ENCODE results near the gene ARHGAP15.

ARHGAP15 gene

DNA sequence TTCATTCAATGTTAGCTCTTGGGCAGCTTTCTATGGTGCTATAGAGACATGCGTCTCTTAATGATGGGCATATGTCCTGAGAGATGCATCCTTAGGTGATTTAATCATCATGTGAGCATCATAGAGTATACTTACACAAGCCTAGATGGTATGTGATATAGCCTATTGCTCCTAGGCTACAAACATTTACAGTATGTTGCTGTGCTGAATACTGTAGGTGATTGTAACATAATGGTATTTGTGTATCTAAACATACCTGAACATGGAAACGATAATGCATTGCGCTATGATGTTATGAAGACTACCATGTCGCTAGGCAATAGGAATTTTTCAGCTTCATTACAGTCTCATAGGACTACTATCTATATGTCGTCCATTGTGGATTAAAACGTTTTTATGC is 89.4 kb downstream of the ARHGAP15 start:
- Histone ChIP-seq H2BK12ac (ENCODE audit: low read length) (no peak overlapping the region), H3K27ac (ENCODE audit: low read depth, low read length) (no peak overlapping the region), H3K79me1 (ENCODE audit: low read length) (no peaks in the 10 kb centered on the region), H3K4me1 (ENCODE audit: control insufficient read depth in 1 of 2, insufficient read depth in 2 of 2, low read length in 2 of 2) (no peaks in the 10 kb centered on the region), H3K14ac (ENCODE audit: low read length) (no peak overlapping the region), H3K4me2 (ENCODE audit: low read length) (no peak overlapping the region), H3K4ac (ENCODE audit: low read depth, low read length) (no peak overlapping the region), H4K12ac (ENCODE audit: low read depth, low read length) (no peak overlapping the region), H3K9me3 (ENCODE audit: insufficient read depth, low read depth, low read length) (no peaks in the 10 kb centered on the region), H2AFZ (ENCODE audit: insufficient read depth, low read length, poor library complexity) (no peak overlapping the region), H3K23ac (ENCODE audit: low read length) (no peak overlapping the region), H2AK5ac (ENCODE audit: low read length) (no peak overlapping the region), H2BK5ac (ENCODE audit: low read depth, low read length, poor library complexity) (no peak overlapping the region), H3K18ac (ENCODE audit: low read length) (no peak overlapping the region), H4K91ac (ENCODE audit: low read depth, low read length) (no peak overlapping the region), H3K79me2 (ENCODE audit: control insufficient read depth, insufficient read depth, low read length, poor library complexity) (no peaks in the 10 kb centered on the region), H2BK120ac (ENCODE audit: insufficient read depth, low read length, poor library complexity) (no peak overlapping the region), H3K36me3 (ENCODE audit: control insufficient read depth in 1 of 2, insufficient read depth in 2 of 2, low read length in 2 of 2) (no peaks in the 10 kb centered on the region), H4K8ac (ENCODE audit: low read depth, low read length) (no peak overlapping the region), H3K27me3 (ENCODE audit: insufficient read depth, low read length) (no peaks in the 10 kb centered on the region), H3K9ac (ENCODE audit: low read length) (no peak overlapping the region), H3K4me3 (ENCODE audit: low read depth, low read length) (no peak overlapping the region)
- no CpG with 5 or more reads among the region's 6 CpGs for WGBS (ENCODE audit: extremely low coverage, insufficient coverage, insufficient read length)
- DNase-seq = peak; percentile 53 to 90

- no peak overlapping the region for H2BK12ac ChIP-seq (ENCODE audit: low read length)
- no peak overlapping the region for H2AFZ ChIP-seq (ENCODE audit: insufficient read depth, low read length, poor library complexity)
- H3K4me3 ChIP-seq (ENCODE audit: low read depth, low read length) = no peak overlapping the region
Observed at GRCh38 chr2:143219266-143219665, 90.0 kb downstream of the ARHGAP15 start.

GRCh38 chr2:143223556-143223955 is 94.3 kb downstream of the ARHGAP15 start:
- H3K4me3 ChIP-seq (ENCODE audit: low read depth, low read length) = no peak overlapping the region
- no peak for DNase-seq
- no peaks in the 10 kb centered on the region for H3K27me3 ChIP-seq (ENCODE audit: insufficient read depth, low read length)
- no peak overlapping the region for H2BK5ac ChIP-seq (ENCODE audit: low read depth, low read length, poor library complexity)
- no peak overlapping the region for H4K91ac ChIP-seq (ENCODE audit: low read depth, low read length)
- no CpG with 5 or more reads among the region's 1 CpG for WGBS (ENCODE audit: extremely low coverage, insufficient coverage, insufficient read length)
- no peak overlapping the region for H2AFZ ChIP-seq (ENCODE audit: insufficient read depth, low read length, poor library complexity)
- H3K4me1 ChIP-seq (ENCODE audit: control insufficient read depth in 1 of 2, insufficient read depth in 2 of 2, low read length in 2 of 2) = no peaks in the 10 kb centered on the region
- H3K27ac ChIP-seq (ENCODE audit: low read depth, low read length) = no peak overlapping the region
- no peak overlapping the region for H2BK12ac ChIP-seq (ENCODE audit: low read length)
- no peak overlapping the region for H2BK120ac ChIP-seq (ENCODE audit: insufficient read depth, low read length, poor library complexity)
- no peaks in the 10 kb centered on the region for H3K36me3 ChIP-seq (ENCODE audit: control insufficient read depth in 1 of 2, insufficient read depth in 2 of 2, low read length in 2 of 2)
- H3K18ac ChIP-seq (ENCODE audit: low read length) = no peak overlapping the region
- H3K79me2 ChIP-seq (ENCODE audit: control insufficient read depth, insufficient read depth, low read length, poor library complexity) = no peaks in the 10 kb centered on the region
- no peak overlapping the region for H3K14ac ChIP-seq (ENCODE audit: low read length)
- no peaks in the 10 kb centered on the region for H3K79me1 ChIP-seq (ENCODE audit: low read length)
- no peak overlapping the region for H3K9ac ChIP-seq (ENCODE audit: low read length)
- no peak overlapping the region for H4K8ac ChIP-seq (ENCODE audit: low read depth, low read length)
- H4K12ac ChIP-seq (ENCODE audit: low read depth, low read length) = no peak overlapping the region
- H3K4ac ChIP-seq (ENCODE audit: low read depth, low read length) = no peak overlapping the region
- H2AK5ac ChIP-seq (ENCODE audit: low read length) = no peak overlapping the region
- H3K4me2 ChIP-seq (ENCODE audit: low read length) = no peak overlapping the region
- H3K23ac ChIP-seq (ENCODE audit: low read length) = no peak overlapping the region
- no peaks in the 10 kb centered on the region for H3K9me3 ChIP-seq (ENCODE audit: insufficient read depth, low read depth, low read length)

More at GRCh38 chr2:143219266-143219665, 90.0 kb downstream of the ARHGAP15 start:
- peak; percentile 69 to 88 for DNase-seq
- H3K4me1 ChIP-seq (ENCODE audit: control insufficient read depth in 1 of 2, insufficient read depth in 2 of 2, low read length in 2 of 2) = no peaks in the 10 kb centered on the region
- no peak overlapping the region for H3K9ac ChIP-seq (ENCODE audit: low read length)
- H3K79me1 ChIP-seq (ENCODE audit: low read length) = no peaks in the 10 kb centered on the region
- no peak overlapping the region for H4K8ac ChIP-seq (ENCODE audit: low read depth, low read length)
- H2BK5ac ChIP-seq (ENCODE audit: low read depth, low read length, poor library complexity) = no peak overlapping the region
- H3K79me2 ChIP-seq (ENCODE audit: control insufficient read depth, insufficient read depth, low read length, poor library complexity) = no peaks in the 10 kb centered on the region
- H3K18ac ChIP-seq (ENCODE audit: low read length) = no peak overlapping the region
- H3K4me2 ChIP-seq (ENCODE audit: low read length) = no peak overlapping the region
- H4K91ac ChIP-seq (ENCODE audit: low read depth, low read length) = no peak overlapping the region
- H2BK120ac ChIP-seq (ENCODE audit: insufficient read depth, low read length, poor library complexity) = no peak overlapping the region
- H3K27ac ChIP-seq (ENCODE audit: low read depth, low read length) = no peak overlapping the region
- H3K9me3 ChIP-seq (ENCODE audit: insufficient read depth, low read depth, low read length) = no peaks in the 10 kb centered on the region
- no peak overlapping the region for H3K4ac ChIP-seq (ENCODE audit: low read depth, low read length)
- no peaks in the 10 kb centered on the region for H3K36me3 ChIP-seq (ENCODE audit: control insufficient read depth in 1 of 2, insufficient read depth in 2 of 2, low read length in 2 of 2)
- H3K27me3 ChIP-seq (ENCODE audit: insufficient read depth, low read length) = no peaks in the 10 kb centered on the region
- H2AK5ac ChIP-seq (ENCODE audit: low read length) = no peak overlapping the region
- no peak overlapping the region for H3K14ac ChIP-seq (ENCODE audit: low read length)
- WGBS (ENCODE audit: extremely low coverage, insufficient coverage, insufficient read length) = no CpG with 5 or more reads among the region's 3 CpGs
- no peak overlapping the region for H3K23ac ChIP-seq (ENCODE audit: low read length)
- no peak overlapping the region for H4K12ac ChIP-seq (ENCODE audit: low read depth, low read length)

GRCh38 chr2:143225931-143226330 is 96.7 kb downstream of the ARHGAP15 start:
- H3K4me1 ChIP-seq (ENCODE audit: control insufficient read depth in 1 of 2, insufficient read depth in 2 of 2, low read length in 2 of 2) = no peaks in the 10 kb centered on the region
- no peaks in the 10 kb centered on the region for H3K9me3 ChIP-seq (ENCODE audit: insufficient read depth, low read depth, low read length)
- H2BK12ac ChIP-seq (ENCODE audit: low read length) = no peak overlapping the region
- H3K79me2 ChIP-seq (ENCODE audit: control insufficient read depth, insufficient read depth, low read length, poor library complexity) = no peaks in the 10 kb centered on the region
- H4K91ac ChIP-seq (ENCODE audit: low read depth, low read length) = no peak overlapping the region
- H2AK5ac ChIP-seq (ENCODE audit: low read length) = no peak overlapping the region
- no peak overlapping the region for H3K23ac ChIP-seq (ENCODE audit: low read length)
- H2AFZ ChIP-seq (ENCODE audit: insufficient read depth, low read length, poor library complexity) = no peak overlapping the region
- no peak overlapping the region for H2BK5ac ChIP-seq (ENCODE audit: low read depth, low read length, poor library complexity)
- no peak overlapping the region for H3K14ac ChIP-seq (ENCODE audit: low read length)
- DNase-seq = no peak
- no peak overlapping the region for H4K8ac ChIP-seq (ENCODE audit: low read depth, low read length)
- no peaks in the 10 kb centered on the region for H3K79me1 ChIP-seq (ENCODE audit: low read length)
- H3K4me3 ChIP-seq (ENCODE audit: low read depth, low read length) = no peak overlapping the region
- no CpG with 5 or more reads among the region's 4 CpGs for WGBS (ENCODE audit: extremely low coverage, insufficient coverage, insufficient read length)
- H3K27ac ChIP-seq (ENCODE audit: low read depth, low read length) = no peak overlapping the region
- no peak overlapping the region for H3K4me2 ChIP-seq (ENCODE audit: low read length)
- no peaks in the 10 kb centered on the region for H3K27me3 ChIP-seq (ENCODE audit: insufficient read depth, low read length)
- H3K9ac ChIP-seq (ENCODE audit: low read length) = no peak overlapping the region
- H3K18ac ChIP-seq (ENCODE audit: low read length) = no peak overlapping the region
- H4K12ac ChIP-seq (ENCODE audit: low read depth, low read length) = no peak overlapping the region
- H3K4ac ChIP-seq (ENCODE audit: low read depth, low read length) = no peak overlapping the region
- H2BK120ac ChIP-seq (ENCODE audit: insufficient read depth, low read length, poor library complexity) = no peak overlapping the region
- H3K36me3 ChIP-seq (ENCODE audit: control insufficient read depth in 1 of 2, insufficient read depth in 2 of 2, low read length in 2 of 2) = no peaks in the 10 kb centered on the region

Measured in trophoblast cell (in vitro differentiated cells and primary cell).